ENCODE results near the gene RNF152.
A peak's percentile ranks its signal among the peaks of the same experiment; 100 is the strongest.

Gene RNF152

GRCh38 chr18:61856678-61857077 lies 36.1 kb downstream of the RNF152 start:
- H3K27ac ChIP-seq: no peak overlapping the region
- no peak for DNase-seq (ENCODE audit: low spot score)
- ChIA-PET CTCF (no interaction called here), POLR2A (ENCODE audit: low non-redundant PET) (no interaction called here)
- TF ChIP-seq CTCF (conservative IDR thresholded peaks at IDR 0.05; ENCODE audit: low read depth): no peak

- ChIA-PET CTCF (interaction anchor here (0.6 kb wide), 1 partner anchor 609 kb away, joined by 4 read pairs; no protein-coding TSS in a partner anchor), POLR2A (ENCODE audit: low non-redundant PET) (no interaction called here)
- TF ChIP-seq CTCF (conservative IDR thresholded peaks at IDR 0.05; ENCODE audit: low read depth): no peak
These were observed 37.1 kb downstream of the RNF152 start for GRCh38 chr18:61855449-61856378.

GRCh38 chr18:61854578-61855448 lies 38.0 kb downstream of the RNF152 start:
- ChIA-PET POLR2A (ENCODE audit: low non-redundant PET) (no interaction called here), CTCF (no interaction called here)
- H3K27ac ChIP-seq: no peak overlapping the region
- DNase-seq (ENCODE audit: low spot score): no peak
- no peak for TF ChIP-seq CTCF (conservative IDR thresholded peaks at IDR 0.05; ENCODE audit: low read depth)

More at GRCh38 chr18:61855449-61856378, 37.1 kb downstream of the RNF152 start:
- no peak overlapping the region for H3K27ac ChIP-seq
- DNase-seq (ENCODE audit: low spot score): no peak

- ChIA-PET CTCF (no interaction called here), POLR2A (ENCODE audit: low non-redundant PET) (no interaction called here)
- no peak for TF ChIP-seq CTCF (conservative IDR thresholded peaks at IDR 0.05; ENCODE audit: low read depth)
- DNase-seq (ENCODE audit: low spot score): no peak
- H3K27ac ChIP-seq: no peak overlapping the region
These were observed 39.0 kb downstream of the RNF152 start for GRCh38 chr18:61853855-61854254.

- peak; percentile 50 for DNase-seq (ENCODE audit: low spot score)
- ChIA-PET POLR2A (ENCODE audit: low non-redundant PET) (no interaction called here), CTCF (no interaction called here)
- no peak for TF ChIP-seq CTCF (conservative IDR thresholded peaks at IDR 0.05; ENCODE audit: low read depth)
- no peak overlapping the region for H3K27ac ChIP-seq
These were observed 40.3 kb downstream of the RNF152 start for GRCh38 chr18:61852496-61852895.

GRCh38 chr18:61851940-61852451 lies 40.8 kb downstream of the RNF152 start:
- ChIA-PET CTCF (no interaction called here), POLR2A (ENCODE audit: low non-redundant PET) (no interaction called here)
- no peak overlapping the region for H3K27ac ChIP-seq
- DNase-seq (ENCODE audit: low spot score): no peak
- TF ChIP-seq CTCF (conservative IDR thresholded peaks at IDR 0.05; ENCODE audit: low read depth): no peak
